H1 (cell line): ENCODE measurements around the gene KRTAP17-1. TPM values are rescaled to one million over a fixed set of nuclear protein-coding genes. Genes with fewer than 3 reads are reported as not detected.

ENCODE experiments used
- HDAC2 ChIP-seq, 2 experiments: fragments of 300-600 bp in 1 of 2; sonication (generic) in 1 of 2; IDR thresholded peaks; 2 replicates each; pipeline ENCODE4 v1.6.1; 2011 to 2012; ENCODE audit warnings: low read depth in 2 of 2, low read length in 2 of 2, mild to moderate bottlenecking in 2 of 2, moderate library complexity in 2 of 2, borderline replicate concordance in 1 of 2, inconsistent platforms in 1 of 2
- RNF2 ChIP-seq: fragments of 200-900, 300-1000 bp; sonication (generic); IDR thresholded peaks from 2 replicates; pipeline ENCODE4 v1.7.1; 2016; ENCODE audit warnings: borderline replicate concordance, low read depth, mild to moderate bottlenecking, antibody characterized with exemption, low read length; ENCODE audit not compliant: poor library complexity, severe bottlenecking; ENCODE audit errors: missing control alignments
- SP2 ChIP-seq: IDR thresholded peaks from 2 replicates; pipeline ENCODE4 v1.6.1; 2012; ENCODE audit warnings: mild to moderate bottlenecking, low read length, inconsistent platforms
- polyA plus RNA-seq, 7 experiments: library from polyadenylated mRNA; depleted of rRNA in 3 of 7; stranded (reverse) in 5 of 7; unstranded in 2 of 7; fragments of >200 nt in 5 of 7; fragments of 200-250 nt in 2 of 7; gene quantifications; 1 replicate in 5 of 7; 2 replicates in 1 of 7; 4 replicates in 1 of 7; pipeline versions ENCODE4 v1.2.1 to v1.2.3, GENCODE V29; 2011 to 2013; ENCODE audit warnings: missing spikeins in 2 of 7, mixed read lengths in 2 of 7
- total RNA-seq: library from RNA; stranded (reverse); fragmentation: NEBNext Ultra II Directional; extraction: Animal tissue kit (Norgen Biotek cat#: 25700); gene quantifications from 2 replicates; pipeline ENCODE4 v1.2.1, GENCODE V29; 2021

Gene KRTAP17-1
- total and polyA plus RNA-seq, 2 of the 8 experiments (the other 6 are each of a cell fraction or from before 2014, with no cell fraction given) = not detected

DNA sequence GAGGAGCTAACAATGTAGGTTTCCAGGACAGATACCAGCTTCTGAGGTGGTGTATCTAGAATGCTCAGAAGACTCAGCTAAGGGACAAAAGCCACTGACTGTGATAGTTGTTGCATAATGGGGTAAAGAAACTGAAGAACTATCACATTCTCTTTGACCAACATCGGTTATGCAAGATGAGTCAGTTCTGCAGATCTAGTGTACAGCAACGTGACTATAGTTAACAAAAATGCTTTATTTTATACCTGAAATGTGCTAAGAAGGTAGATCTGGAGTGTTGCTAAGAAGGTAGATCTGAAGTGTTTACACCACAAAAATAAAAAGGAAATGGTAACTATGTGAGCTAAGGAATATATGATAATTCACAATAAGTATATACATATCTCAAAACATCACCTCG, 47.8 kb downstream of the KRTAP17-1 start (continued):
- TF ChIP-seq SP2 (no peak), HDAC2 (IDR thresholded peaks at IDR 0.05; ENCODE audit: borderline replicate concordance in 1 of 2, low read depth in 2 of 2, low read length in 2 of 2) (no peak), RNF2 (no peak)
